Measurements from ENCODE around the gene SHC2.
"Not testable (repeated sequence)": the region's sequence is repeated elsewhere in the genome, so short reads cannot be mapped to it uniquely, and the experiment has no call there.

The SHC2 gene

DNA sequence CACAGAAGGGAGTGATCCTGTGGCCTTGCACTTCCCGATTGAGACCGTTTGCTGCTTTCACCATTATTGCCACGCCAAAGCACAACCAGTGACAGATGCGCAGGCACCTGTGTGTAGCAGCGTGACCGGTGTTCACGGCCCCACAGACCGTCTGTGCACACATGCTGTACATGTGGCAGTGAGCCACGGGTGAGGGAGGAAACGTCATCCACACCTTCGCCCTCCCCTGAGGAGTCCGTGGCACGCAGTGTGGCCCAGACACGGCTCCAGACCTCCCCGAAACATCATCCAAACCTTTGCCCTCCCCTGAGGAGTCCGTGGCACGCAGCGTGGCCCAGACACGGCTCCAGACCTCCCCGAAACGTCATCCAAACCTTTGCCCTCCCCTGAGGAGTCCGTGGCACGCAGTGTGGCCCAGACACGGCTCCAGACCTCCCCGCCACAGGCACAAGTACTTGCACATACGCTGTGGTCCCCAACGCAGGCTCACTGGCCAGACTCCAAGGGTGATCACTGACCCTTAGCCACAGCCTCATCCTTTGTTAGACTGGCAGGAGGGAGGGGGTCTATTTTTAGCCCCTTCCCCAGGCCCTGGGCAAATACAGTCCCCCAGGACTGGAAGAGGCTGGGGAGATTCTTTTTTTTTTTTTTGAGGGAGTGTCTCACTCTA, 7.9 kb upstream of the SHC2 start:
- no peak for DNase-seq

DNA sequence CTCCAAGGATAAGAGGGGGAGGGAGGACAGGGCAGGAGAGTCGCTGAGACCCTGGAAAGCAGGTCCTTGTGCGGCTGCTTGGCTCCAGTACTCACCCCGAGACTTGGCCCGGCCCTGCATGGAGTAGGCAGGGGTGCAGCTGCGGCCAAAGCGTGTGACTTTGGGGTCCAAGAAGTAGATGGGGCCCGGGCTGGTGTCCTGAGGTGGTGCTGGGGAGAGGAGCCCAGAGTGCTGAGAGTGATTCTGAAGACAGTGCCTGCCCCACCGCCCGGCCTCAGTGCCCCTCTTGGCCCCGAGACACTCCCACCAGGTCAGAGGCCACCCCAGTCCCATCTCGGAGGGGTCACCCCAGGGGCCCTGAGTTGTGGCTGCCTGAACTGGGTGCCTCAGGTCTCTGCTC, 6.7 kb upstream of the SHC2 start:
- DNase-seq = no peak

DNA sequence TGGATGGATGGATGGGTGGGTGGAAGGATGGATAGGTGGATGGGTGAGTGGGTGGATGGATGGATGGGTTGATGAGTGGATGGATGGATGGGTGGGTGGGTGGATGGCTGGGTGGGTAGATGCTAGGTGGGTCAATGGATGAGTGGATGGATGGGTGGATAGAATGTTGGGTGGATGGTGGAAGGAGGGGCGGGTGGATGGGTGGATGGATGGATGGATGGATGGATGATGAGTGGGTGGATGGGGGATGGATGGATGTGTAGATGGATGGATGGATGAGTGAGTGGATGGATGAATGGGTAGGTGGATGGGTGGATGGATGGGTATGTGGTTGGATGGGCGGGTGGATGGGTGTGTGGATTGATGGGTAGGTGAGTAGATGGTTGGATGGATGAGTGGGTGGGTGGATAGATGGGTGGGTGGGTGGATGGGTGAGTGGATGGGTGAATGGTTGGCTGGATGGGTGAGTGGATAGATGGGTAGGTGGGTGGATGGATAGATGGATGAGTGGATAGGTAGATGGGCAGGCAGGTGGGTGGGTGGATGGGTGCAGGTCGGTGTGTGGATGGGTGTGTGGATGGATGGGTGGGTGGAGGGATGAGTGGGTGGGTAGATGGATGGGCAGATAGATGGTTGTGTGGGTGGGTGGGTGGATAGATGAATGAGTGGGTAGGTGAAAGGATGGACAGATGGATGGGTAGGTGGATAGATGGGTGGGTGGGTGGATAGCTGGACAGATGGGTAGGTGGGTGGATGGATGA, 4.4 kb upstream of the SHC2 start:
- DNase-seq = no peak

DNA sequence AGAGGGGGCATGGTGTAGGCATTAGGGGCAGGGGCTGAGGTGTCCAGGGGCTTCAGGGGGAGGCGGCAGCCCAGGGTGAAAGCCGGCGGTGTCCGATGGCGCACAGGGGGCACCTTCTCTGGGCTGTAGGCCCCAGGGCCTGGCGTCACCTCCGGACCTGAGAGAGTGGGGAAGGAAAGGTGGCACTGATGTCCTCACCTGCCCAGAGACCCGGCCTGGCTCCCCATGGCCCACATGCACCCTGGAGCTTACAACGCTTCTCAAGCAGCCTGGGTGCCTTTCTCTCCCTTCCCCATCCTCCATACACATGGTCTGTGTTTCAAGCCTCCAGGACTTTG, 3.3 kb upstream of the SHC2 start:
- DNase-seq = no peak

DNA sequence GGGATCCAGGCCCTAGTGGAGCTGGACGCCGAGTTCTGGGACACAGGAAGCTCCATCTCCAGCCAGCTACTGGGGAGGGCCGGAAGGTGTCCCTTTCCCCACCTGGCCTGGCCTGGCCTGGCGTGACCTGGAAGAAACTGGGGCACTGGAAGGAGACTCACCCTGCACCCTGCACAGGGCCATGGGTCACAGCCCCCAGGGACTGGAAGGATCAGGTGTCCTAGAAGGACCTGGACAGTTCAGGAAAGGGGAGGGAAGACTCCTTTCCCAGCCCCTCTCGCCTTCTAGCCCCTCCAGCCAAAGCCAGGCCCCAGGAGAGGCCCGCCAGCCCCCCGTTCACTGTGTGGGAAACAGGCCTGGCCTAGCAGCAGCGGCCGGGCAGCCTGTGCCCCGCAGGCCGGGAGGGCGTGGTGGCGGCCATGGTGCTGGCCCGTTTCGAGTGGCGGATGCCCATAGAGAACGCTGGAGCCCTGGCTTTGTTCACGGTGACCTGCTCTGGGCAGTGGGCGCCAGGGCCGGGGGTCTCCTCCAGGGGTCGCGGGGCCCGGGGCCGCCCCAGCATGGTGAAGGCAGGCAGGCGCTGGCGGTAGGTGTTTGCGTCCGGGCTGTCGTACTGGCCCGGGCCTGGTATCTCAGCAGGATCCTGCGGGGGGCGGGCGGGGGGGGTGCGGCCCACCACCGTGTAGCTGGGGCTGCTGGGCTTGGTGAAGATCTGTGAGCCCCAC, 2.8 kb upstream of the SHC2 start:
- no peak for DNase-seq

DNA sequence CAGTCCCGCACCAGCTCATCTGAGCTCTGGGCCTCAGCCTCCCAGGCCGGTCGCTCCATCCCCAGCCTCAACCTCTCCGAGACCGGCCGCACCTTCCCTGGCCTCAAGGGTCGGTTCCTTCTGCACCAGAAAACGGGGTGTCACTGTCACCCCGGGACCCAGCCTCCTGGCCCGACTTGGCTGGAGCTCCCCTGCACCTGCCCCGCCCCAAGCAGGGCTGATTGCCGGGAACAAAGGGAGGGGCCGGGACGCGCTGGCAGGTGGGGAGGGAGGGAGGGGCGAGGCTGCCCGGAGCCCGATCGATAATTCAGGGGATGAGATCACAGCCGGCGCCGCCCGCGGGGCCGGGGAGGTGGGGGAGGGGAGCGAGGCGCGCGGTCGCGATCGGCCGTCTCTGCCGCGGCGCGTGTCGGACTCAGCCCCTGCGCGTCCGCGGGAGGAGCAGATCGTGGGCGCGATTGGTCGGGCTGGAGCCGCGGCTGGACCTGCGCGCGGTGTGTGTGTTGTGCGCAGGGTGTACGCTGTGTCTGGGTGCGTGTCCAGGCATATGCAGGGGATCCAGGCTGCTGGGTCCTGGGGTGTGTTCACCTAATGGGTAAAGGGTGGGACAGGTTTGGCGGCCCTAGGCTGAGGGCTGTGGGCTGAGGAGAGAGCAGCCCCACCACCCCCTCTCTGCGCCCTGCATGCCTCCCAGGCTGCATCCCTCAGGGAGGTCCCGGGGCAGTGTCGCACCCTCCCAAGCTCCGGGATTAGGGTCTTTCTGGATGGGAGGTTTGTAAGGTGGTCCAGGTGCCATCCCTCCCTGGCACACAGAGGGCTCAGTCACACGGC, 1.1 kb upstream of the SHC2 start:
- DNase-seq = no peak

DNA sequence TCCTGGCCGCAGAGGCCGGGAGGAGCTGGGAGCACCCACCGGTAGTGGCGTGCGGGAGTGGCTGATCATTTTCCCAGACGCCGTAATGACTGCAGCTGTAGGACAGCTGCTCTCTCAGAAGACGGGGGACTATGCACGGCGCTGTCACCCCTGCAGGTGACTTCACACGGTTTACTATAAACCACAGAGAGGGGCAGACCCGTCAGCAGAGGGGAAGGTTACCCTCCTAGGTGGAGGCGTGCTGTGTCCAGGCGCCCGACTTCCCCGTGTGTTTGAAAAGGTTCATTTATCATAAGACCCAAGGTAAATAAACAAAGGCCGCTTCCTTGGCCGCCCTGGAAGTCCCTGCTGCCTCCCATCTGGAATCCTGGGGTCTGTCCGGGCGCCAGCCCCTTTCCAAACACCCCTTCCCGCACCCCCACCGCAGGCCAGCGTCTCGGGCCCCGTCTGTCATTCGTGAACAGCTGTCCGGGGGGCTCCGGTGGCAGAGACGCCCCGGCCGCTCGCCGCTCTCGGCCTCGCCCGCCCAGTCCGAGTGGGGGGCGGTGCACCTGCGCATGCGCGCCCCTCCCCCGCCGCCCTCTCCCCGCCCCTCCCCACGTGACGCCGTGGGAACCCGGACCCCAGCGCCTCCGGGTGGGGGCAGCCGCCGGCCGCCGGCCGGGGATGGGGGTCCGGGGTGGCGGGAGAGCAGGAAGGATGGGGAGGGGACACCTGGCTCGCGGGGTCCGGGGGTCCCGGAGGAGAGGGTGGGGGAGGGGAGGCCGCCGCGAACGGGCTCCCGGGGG, 915 bp downstream of the SHC2 start:
- peak; percentile 88 for DNase-seq

DNA sequence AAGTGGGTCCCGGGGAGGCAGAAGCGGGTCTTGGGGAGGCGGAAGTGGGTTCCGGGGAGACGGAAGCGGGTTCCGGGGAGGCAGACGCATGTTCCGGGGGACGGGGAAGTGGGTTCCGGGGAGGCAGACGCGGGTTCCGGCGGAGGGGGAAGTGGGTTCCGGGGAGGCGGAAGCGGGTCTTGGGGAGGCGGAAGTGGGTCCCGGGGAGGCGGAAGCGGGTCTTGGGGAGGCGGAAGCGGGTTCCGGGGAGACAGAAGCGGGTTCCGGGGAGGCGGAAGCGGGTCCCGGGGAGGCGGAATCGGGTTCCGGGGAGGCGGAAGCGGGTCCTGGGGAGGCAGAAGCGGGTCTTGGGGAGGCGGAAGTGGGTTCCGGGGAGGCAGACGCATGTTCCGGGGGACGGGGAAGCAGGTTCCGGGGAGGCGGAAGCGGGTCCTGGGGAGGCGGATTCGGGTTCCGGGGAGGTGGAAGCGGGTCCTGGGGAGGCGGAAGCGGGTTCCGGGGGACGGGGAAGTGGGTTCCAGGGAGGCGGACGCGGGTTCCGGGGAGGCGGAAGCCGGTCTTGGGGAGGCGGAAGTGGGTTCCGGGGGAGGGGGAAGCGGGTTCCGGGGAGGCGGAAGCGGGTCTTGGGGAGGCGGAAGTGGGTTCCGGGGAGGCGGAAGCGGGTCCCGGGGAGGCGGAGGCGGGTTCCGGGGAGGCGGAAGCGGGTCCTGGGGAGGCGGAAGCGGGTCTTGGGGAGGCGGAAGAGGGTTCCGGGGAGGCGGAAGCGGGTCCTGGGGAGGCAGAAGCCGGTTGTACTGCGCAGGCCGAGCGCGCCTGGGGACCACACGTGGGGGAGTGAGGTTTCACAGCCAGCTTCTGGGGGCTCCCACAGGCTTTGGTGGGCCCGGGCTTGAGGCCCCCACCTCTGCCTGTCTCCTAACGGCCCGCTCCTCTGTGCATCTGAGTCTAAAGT, 2.5 kb downstream of the SHC2 start:
- DNase-seq = no peak

DNA sequence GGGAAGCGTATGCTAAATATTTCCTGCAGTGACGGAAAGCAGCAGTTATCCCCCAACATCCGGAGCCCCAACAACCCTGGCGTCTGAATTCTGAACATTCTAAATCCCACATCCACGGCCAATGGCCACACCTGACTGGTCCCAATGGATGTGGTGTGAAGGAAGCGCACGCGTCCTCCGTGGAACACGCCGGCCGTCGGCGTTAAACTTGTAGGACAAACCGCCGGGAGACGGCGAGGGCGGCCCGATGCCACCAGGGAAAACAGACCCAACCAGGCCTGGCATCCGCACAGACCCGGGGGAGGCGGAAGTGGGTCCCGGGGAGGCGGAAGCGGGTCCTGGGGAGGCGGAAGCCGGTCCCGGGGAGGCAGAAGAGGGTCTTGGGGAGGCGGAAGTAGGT, 3.2 kb downstream of the SHC2 start:
- no peak for DNase-seq

DNA sequence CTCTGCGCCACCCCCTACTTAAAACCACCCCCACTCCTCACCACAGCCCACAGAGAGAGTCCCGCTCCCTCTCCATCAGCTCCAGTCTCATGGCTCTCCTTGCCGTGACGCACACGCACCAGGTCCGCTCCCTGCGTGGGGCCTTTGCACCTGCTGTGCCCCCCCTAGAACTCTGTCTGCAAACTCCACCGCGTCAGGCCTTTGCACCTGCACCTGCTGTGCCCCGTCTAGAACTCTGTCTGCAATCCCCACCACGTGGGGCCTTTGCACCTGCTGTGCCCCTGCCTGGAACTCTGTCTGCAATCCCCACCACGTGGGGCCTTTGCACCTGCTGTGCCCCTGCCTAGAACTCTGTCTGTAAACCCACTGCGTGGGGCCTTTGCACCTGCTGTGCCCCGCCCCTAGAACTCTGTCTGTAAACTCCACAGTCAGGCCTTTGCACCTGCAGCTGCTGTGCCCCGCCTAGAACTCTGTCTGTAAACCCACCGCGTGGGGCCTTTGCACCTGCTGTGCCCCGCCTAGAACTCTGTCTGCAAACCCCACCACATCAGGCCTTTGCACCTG, 4.2 kb downstream of the SHC2 start:
- no peak for DNase-seq

DNA sequence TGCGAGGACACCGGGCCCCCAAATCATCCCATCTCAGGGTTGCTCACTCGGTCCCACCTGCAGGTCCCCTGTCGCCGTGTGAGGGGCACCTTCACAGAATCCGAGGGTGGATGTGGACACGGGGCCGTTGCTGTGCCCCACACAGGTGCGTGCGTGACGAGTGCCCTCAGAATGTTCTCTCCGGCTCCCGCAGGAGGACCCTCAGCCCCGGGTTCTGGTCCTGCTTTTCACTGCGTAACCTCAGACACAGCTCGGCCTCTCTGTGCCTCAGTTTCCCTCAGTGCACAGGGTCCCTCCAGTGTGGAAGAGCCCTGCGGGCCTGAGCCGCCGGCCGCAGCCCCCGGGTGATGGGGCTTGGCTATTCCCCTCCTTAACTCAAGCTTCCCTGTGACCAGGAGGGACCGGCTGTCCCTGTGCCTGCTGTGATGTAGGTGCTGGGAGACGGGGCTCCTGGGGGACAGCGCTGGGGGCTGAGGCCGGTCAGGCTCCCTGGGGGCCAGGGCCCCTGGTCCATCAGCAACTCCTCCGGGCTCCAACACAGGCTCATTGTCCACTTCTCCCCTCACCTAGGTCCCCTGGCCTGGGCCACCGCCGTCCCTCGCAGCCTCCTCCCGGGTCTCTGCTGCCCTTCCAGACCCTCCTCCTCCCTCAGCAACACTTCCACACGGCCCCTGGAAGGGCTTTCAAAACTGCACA, 4.8 kb downstream of the SHC2 start:
- DNase-seq = no peak

DNA sequence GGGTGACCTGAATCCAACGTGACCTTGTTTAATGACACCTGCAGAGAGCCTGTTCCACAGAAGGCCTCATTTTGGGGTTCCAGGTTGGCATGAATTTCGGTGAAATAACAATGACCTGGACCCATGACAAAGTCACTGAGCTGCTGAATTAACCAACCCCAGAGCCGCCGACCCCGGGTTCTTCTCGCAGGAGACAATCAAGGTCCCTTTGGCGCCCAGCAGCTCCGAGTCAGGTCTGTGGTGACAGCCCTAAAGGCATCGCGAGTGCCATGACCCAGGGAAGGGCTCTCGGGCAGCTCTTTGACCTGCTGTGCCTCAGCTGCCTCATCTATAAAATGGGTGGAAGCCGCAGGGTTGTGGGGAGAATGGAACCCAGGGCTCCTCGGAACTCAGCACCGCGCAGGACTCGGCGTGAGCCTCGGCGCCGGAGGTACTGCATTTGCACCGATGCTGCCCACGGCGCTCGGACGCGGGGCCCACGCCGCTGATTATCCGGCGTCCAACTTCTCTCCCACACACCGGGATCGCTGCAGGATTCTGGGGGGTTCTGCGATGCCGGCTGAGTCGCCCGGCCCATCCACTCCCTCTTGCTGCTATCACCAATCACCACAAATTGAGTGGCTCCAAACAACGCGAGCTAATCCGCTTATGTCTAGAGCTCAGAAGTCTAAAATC, 5.7 kb downstream of the SHC2 start:
- no peak for DNase-seq

DNA sequence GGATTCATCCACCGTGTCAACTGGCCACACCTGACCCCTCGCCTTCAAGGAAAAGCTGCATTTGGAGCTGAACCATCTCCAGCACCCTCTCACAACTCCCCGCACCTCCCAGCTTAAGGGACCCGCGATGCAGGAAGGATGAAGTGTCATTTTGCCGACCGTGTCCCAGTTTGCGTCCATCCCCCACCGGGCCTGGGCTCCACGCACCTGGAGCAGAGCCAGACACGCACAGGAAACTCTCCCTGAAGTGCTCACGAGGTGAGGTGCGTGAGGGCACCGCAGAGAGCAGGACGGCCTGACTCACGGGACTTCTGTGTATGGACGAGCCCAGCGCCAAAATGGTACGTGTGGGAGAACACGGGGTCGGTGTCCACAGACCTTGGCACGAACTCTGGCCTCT, 7.2 kb downstream of the SHC2 start:
- DNase-seq = no peak

DNA sequence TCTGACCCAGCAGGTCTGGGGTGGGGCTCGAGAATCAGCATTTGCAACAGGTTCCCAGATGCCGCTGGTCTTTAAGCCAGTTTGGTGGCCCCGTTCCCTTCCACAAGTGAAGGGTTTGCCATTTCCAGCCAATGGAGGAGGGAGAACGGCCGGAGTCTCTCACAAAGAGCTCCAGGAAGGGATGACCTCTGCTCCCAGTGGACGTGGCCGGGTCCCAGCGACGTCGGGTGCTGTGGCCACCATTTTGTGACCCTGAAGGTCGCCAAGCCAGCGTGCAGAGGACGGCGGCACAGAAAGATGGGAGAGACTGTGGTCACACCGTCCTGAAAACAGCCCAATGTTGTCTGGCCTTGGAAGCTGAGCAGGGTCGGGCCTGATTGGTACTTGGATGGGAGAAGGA, 8.0 kb downstream of the SHC2 start:
- no peak for DNase-seq

DNA sequence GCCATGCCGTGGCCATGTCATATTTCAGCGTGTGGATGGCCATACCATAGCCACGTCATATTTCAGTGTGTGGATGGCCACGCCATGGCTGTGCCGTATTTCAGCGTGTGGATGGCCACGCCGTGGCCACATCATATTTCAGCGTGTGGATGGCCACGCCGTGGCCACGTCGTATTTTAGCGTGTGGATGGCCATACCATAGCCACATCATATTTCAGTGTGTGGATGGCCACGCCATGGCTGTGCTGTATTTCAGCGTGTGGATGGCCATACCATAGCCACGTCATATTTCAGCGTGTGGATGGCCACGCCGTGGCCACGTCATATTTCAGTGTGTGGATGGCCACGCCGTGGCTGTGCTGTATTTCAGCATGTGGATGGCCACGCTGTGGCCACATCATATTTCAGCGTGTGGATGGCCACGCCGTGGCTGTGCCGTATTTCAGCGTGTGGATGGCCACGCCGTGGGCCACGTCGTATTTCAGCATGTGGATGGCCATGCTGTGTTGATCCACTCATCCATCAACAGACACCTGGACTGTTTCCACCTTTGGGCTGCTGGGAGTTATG, 9.8 kb downstream of the SHC2 start:
- DNase-seq = not testable (repeated sequence)

DNA sequence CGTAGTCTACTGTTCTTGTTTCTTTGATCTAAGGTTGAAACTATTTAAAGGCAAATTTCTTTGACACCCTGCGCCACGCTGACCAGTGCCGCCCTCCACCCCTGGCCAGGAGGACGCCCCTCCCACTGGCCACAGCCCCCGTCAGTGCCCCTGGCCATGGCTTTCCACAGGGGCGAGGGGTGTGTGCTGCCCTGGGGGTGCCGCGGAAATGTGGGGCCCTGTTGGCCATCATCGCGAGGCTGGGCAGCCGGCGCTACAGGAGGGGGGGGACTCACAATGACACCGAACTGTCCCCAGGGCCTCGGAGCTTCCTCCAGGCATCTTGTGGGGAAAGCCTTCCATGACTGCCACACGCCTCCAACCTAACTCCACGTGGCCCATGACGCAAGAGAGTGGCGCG, 10.9 kb downstream of the SHC2 start:
- DNase-seq = no peak

DNA sequence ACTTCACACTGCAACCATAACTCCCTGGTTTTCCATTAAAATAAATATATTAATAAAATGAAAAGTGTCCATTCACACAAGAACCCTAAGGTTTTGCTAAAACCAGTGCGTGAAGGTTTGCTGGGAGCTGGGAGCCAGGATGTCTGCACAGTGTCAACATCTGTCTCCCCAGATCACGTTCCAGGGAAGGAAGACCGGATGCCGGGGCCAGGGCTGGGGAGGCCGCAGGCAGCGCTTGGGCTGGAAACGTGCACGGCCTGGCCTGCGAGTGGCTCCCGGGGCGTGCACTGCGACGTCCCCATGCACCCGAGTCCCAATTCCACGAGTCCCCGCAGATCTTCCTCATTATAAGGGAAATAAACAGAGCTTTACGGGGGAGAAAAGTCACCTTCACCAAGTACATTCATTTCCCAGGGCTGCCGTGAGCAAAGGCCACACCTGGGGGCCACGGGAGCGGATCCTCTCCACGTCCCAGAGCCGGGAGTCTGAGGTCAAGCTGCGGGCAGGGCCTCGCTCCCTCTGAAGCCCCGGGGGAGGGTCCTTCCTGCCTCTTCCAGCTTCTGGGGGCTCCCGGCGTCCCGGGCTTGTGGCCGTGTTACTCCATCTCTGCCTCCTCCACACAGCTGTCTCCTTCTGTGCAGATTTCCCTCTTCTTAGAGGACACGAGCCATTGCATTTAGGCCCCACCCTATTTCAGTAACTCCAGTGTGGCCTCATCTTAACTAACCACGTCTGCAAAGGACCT, 12.8 kb downstream of the SHC2 start:
- peak; percentile 60 for DNase-seq

DNA sequence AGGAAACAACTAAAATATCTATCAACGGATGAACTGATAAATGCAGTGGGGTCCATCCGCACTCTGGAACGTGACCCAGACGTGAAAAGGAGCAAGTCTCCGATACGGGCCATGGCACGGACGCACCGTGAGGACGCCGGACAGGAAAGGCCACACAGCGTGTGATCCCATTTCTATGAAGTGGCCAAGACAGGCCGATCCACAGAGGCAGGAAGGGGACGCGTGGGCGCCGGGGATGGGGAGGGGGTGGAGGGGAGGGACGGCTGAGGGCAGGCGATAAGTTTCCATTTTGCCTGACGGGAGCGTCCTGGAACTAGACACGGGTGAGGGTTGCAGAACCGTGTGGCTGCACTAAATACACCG, 13.8 kb downstream of the SHC2 start:
- no peak for DNase-seq

Data from right forelimb (tissue), 1 donor.